ENCODE data around the gene TSPEAR.

Gene TSPEAR

GRCh38 chr21:44523567-44524413 is 187.6 kb downstream of the TSPEAR start:
- DNase-seq (ENCODE audit: extremely low read depth, low read depth), result no peak
- TF ChIP-seq CTCF (IDR thresholded peaks at IDR 0.05; ENCODE audit: low read depth, low read length, missing control alignments), result no peak
- no peak overlapping the region for H3K4me3 ChIP-seq (replicated peaks; ENCODE audit: low read depth, low read length)

- no peak for TF ChIP-seq CTCF (IDR thresholded peaks at IDR 0.05; ENCODE audit: low read depth, low read length, missing control alignments)
- H3K4me3 ChIP-seq (replicated peaks; ENCODE audit: low read depth, low read length), result no peak overlapping the region
- no peak for DNase-seq (ENCODE audit: extremely low read depth, low read depth)
Observed at GRCh38 chr21:44522753-44523204, 188.6 kb downstream of the TSPEAR start.

GRCh38 chr21:44521928-44522752 is 189.2 kb downstream of the TSPEAR start:
- no peak for TF ChIP-seq CTCF (IDR thresholded peaks at IDR 0.05; ENCODE audit: low read depth, low read length, missing control alignments)

GRCh38 chr21:44521301-44521927 is 190.0 kb downstream of the TSPEAR start:
- no peak for DNase-seq (ENCODE audit: extremely low read depth, low read depth)
- H3K4me3 ChIP-seq (replicated peaks; ENCODE audit: low read depth, low read length), result no peak overlapping the region
- no peak for TF ChIP-seq CTCF (IDR thresholded peaks at IDR 0.05; ENCODE audit: low read depth, low read length, missing control alignments)

More at GRCh38 chr21:44521928-44522752, 189.2 kb downstream of the TSPEAR start:
- no peak for DNase-seq (ENCODE audit: extremely low read depth, low read depth)
- no peak overlapping the region for H3K4me3 ChIP-seq (replicated peaks; ENCODE audit: low read depth, low read length)

- TF ChIP-seq CTCF (IDR thresholded peaks at IDR 0.05; ENCODE audit: low read depth, low read length, missing control alignments), result no peak
- no peak for DNase-seq (ENCODE audit: extremely low read depth, low read depth)
- no peak overlapping the region for H3K4me3 ChIP-seq (replicated peaks; ENCODE audit: low read depth, low read length)
Observed at GRCh38 chr21:44520326-44521300, 190.8 kb downstream of the TSPEAR start.
